Measurements from ENCODE around the gene LRP1B.

The LRP1B gene

GRCh38 chr2:141517852-141518421, 612.9 kb downstream of the LRP1B start:
- DNase-seq (ENCODE audit: low read depth in 2 of 2): no peak

GRCh38 chr2:141517180-141517851, 613.5 kb downstream of the LRP1B start:
- DNase-seq (ENCODE audit: low read depth in 2 of 2): no peak

DNA sequence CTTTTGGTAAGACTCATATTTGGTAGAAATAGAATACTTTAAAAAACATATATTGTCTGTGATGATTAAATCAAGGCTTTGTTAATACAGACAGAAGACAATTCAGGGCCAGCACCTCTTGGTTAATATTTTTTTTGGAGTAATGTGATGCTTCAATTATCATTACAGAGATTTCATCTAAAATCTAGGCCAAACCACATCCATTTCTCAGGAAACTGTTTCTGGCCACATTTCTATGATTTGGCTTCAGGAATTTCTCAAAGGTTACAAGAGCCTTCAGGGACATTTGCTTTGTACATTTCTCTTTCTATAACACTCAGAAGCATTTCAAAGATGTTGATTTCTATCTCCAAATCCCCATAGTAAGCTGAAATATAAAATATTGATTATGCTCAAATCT, 614.9 kb downstream of the LRP1B start:
- no peak for DNase-seq (ENCODE audit: low read depth in 2 of 2)

- DNase-seq (ENCODE audit: low read depth in 2 of 2): no peak
Observed at GRCh38 chr2:141513853-141514252, 617.0 kb downstream of the LRP1B start.

DNA sequence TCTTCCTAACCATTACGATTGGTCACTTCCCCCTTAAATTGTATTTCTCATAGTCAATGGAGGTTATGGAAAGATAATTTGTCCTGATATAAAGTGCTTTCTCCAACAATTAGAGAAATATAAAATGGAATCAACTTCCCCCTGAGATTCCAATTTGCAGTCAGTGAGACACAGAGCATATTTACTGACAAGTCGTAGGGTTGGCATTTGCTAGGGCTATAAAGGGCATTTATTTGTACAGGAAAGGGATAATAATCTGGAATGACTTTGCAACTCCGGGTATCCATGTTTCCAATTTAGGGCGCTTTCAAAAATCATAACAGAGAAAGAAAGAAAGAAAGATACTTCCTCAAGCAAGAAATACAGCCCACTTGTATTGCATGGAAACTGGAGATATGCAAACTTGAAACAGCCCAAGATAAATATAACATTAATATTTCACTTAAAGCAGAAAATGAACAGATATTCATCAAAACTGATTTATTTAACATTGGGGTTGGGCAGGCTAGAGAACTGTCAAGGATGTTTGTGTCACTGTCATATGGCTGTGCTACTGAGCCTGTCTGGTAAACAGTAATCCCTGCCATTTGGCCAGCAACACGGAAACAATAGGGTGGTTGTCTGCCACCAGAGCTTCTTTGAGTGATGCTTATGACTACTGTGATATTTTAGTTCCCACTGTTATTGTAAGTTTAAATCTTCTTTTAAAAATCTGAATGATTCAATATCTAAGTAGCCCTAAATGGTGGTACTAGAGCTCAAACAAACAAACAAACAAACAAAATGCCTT, 621.8 kb downstream of the LRP1B start:
- DNase-seq (ENCODE audit: low read depth in 2 of 2): no peak

DNA sequence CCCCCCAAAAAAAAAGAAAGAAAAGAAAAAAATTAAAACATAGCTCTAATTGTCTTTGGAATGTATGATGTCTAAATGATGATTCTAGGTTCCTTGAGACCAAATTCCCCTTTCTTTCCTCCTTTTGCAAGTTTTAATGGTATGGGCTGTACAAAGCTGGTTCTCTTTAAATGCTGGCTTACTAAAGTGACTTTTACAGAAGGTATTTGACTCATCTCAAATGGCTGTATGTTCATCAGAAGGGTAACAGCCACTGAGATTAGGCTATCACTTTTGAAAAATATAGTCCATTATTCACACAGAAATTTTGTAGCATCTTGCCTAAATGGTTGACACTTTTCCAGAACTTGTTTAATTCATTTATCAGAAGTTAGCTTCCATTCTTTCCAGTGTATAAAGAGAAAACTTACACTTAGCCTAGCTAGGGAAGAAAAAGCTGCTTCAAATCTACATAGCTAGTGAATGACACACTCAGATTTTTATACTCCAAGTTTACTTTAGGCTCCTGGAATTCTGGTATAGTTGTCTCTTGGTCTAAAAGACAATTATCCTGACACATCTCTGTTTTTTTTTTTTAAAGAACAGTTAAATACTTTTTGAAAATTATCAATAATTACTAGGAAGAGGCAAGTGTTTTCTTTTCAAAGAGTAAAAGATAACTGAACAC, 622.6 kb downstream of the LRP1B start:
- DNase-seq (ENCODE audit: low read depth in 2 of 2): no peak

GRCh38 chr2:141506135-141506534, 624.7 kb downstream of the LRP1B start:
- DNase-seq (ENCODE audit: low read depth in 2 of 2): no peak

DNA sequence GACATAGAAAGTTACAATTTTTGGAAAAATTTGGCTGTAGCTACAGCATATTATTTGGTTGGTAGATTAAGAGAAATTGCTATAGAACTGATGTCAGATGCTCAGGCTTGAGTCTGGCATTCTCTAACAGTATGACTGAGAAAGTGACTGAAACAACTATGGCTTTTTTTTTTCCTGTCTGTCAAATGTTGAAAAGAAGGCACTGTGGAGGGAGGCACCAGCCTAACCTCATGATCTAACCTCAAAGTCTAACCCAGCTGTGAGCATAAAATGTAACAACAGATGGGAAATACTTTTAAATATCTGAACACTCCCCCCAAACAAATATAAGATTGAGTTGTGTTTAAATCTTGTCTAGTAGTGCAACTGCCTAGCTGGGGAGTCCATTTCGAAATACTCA, 629.1 kb downstream of the LRP1B start:
- no peak for DNase-seq (ENCODE audit: low read depth in 2 of 2)

DNA sequence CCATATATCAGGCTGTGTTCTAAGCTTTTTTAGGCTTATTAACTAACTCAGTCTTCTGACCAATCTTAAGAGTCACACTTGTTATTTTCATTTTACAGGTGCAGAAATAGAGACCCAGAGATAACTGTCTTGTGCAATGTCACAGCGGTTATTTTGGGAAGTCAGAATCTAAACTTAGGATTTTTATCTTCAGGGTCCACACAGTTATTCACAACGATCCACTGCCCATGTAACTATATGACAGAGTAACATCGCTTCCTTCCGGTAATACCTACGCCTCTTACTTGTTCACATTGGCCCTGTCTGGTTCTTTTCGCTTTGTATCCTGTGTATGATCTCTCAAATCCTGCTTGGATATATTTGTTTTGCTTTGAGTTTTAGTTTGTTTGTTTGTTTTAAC, 631.7 kb downstream of the LRP1B start:
- no peak for DNase-seq (ENCODE audit: low read depth in 2 of 2)

DNA sequence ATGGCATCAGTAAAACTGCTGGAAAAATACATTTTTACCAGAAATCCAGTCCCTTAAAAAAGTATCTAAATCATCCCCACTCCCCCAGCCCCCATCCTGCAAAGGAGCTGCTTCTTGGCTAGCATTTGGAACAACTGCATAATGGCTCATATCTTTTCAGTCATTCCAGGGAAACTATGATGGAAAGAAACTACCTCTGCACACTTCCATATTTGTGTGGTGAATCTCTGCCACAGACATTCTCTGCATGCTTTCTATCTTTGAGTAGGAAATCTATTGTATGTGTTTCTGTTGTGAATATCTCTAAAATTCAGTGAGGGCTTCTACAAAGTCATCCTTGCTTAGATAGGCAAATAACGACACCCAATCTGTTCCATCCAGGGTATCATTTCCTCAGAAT, 632.3 kb downstream of the LRP1B start:
- no peak for DNase-seq (ENCODE audit: low read depth in 2 of 2)

DNA sequence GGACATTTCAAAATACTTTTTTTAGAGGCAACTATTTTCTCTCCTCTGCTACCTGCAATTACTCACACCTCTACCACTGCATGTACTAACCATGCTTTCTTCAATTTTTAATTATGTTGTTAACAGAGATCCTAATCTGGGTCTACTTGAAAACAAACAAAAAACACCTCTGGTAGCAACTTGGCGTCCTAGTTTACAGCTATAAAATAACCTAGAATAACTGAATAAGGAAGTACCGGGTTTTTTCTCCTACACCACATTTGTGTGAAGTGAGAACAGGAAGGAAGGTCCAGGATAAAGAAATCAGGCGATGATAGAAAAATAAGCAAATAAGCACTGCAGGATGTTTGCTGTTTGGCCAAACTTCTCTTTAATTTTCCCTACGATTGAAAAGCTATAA, 633.5 kb downstream of the LRP1B start:
- DNase-seq (ENCODE audit: low read depth in 2 of 2): no peak

- no peak for DNase-seq (ENCODE audit: low read depth in 2 of 2)
Observed at GRCh38 chr2:141496810-141497209, 634.0 kb downstream of the LRP1B start.

DNA sequence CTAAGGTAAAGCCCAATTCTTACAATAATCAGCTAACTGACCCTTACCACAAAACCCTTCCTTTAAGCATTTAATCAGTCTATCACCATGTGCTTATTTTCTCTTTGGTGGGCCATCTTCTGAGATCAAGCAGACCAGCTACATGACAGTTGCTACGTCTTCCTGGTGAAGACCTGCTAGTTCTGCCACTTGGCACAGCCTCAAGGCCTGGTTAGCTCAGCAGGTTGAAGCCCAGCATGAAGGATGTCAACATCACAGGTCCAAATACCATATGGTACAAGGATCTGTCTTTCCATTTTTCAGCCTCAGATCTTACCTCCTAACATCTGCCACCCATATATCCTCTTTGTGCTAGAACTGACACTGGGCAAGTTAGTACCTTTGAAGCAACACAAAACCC, 636.9 kb downstream of the LRP1B start:
- DNase-seq (ENCODE audit: low read depth in 2 of 2): no peak

DNA sequence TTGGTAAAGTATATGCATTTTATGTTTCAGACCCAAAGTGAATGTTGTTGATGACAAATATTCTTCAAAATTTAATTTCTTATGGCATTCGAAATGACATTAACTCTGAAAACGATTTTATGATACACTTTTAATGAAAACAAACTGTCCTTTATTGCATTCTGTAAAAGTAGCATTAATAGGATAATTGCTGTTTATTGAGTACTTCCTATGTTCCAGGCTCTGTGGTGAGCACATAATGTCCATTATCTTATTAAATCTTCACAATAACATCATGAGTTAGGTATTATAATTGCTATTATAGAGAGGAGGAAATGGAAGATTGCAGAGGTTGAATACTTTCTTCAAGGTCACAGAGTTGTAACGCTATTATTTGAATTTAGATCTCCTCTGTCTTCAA, 638.0 kb downstream of the LRP1B start:
- no peak for DNase-seq (ENCODE audit: low read depth in 2 of 2)

GRCh38 chr2:141490886-141491285, 639.9 kb downstream of the LRP1B start:
- no peak for DNase-seq (ENCODE audit: low read depth in 2 of 2)

GRCh38 chr2:141482697-141483096, 648.1 kb downstream of the LRP1B start:
- DNase-seq (ENCODE audit: low read depth in 2 of 2): no peak

GRCh38 chr2:141475801-141476200, 655.0 kb downstream of the LRP1B start:
- DNase-seq (ENCODE audit: low read depth in 2 of 2): no peak

- no peak for DNase-seq (ENCODE audit: low read depth in 2 of 2)
Observed at GRCh38 chr2:141468761-141469160, 662.1 kb downstream of the LRP1B start.

DNA sequence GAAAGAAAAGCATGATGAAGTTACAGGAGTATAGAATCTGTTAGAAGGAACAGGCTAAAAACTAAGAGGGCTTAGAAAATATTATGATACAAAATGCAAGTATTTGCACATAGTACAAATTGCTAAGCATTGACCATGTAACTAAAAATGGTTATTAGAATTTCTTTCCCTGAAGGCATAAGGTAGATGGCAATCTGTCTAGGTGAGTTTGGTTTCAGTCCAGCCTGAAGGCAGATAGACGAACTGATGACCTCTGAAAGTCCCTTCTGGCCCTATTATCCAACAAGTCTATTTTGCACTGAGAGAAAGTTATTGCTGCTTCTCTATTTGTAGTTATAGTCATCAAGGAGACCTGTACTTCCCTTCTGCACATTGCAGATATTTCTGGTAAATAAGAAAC, 663.5 kb downstream of the LRP1B start:
- DNase-seq (ENCODE audit: low read depth in 2 of 2): no peak

DNA sequence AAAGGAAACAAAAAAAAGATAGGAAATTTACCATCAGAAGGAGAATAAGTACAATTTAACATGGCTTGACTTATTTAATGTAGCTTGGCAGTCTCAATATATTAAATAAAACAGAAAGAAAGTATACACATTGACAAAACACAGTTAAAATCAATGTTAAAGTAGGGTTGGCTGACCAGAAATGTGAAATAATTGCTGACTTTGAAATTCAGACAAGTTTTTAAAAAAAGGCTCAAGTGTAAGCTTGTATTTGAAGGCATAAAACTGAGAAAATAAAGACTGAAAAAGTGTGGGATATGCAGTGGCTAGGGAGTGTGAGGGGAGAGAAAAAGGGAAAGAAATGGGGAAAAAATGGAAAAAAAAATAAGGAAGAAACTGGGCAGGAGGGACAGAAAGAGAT, 665.8 kb downstream of the LRP1B start:
- no peak for DNase-seq (ENCODE audit: low read depth in 2 of 2)

DNA sequence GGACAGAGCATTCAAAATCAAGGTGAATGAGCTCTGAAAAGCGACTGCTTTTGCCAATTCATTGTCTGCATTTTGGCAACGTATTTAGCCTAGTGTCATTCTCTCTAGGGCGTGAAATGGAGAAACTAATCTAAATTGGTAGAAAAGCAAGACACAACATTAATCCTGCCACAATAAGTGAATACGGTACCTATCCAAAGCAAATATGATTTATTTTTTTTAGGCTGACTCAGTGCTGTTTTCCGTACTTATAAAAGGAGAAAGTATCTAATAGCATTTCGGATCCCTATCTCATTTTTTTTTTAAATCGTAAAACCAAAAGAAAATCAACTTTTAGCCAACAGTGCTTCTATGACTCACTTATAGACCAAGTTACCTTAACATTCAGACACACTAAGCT, 672.5 kb downstream of the LRP1B start:
- DNase-seq (ENCODE audit: low read depth in 2 of 2): no peak

DNA sequence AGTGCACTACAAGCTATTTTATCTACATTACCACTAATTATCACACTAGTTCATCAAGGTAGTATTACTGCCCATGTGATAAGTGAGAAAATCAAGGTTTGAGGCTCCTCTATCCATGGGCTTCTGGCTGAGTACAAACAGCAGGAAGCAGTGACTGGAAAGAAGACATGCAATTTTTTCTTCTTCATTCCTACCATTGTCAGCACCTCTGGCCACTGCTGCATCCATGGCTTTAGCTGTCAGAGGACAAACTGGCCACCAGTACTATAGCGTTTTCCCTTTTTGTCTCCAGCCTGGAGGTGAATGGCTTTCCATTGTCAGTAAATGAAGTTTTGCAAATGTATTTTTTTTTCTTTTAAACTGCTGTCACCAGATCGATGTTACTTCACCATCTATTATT, 674.9 kb downstream of the LRP1B start:
- no peak for DNase-seq (ENCODE audit: low read depth in 2 of 2)

Data from activated CD8-positive, alpha-beta memory T cell treated with anti-CD3 and anti-CD28 coated beads for 4 hours (primary cell).